Right ventricle myocardium inferior (tissue), 1 donor: ENCODE data around the gene C4orf50. TPM values are rescaled to one million over a fixed set of nuclear protein-coding genes. Genes with fewer than 3 reads are reported as not detected.

ENCODE experiments used
- ATAC-seq: fragments of 200-7000 bp; cut with Tn5 transposase; one replicate; pipeline ENCODE4 v1.9.1; 2020; ENCODE audit warnings: mild to moderate bottlenecking, moderate library complexity
- DNase-seq: peaks from one replicate; pipeline ENCODE4 v3.0.0; 2021; ENCODE audit errors: missing footprints
- intact Hi-C: fragments of 100-400 bp; cut with DNase I; formaldehyde crosslinking; loops from one replicate; pipeline ENCODE4 v1.11.0; 2022
- total RNA-seq: library from RNA; stranded (reverse); fragmentation: NEBNext Ultra II Directional; extraction: Animal tissue kit (Norgen Biotek cat#: 25700); gene quantifications from one replicate; pipeline ENCODE4 v1.2.1, GENCODE V29; 2021
- donor health status: DM: no; HTN: yes; CAD: no; lungs with severe emphysema.

Gene C4orf50
- total RNA-seq, 1 donor from 2014 or later: not detected

GRCh38 chr4:5980436-5981155, 37.6 kb downstream of the C4orf50 start:
- intact Hi-C loops: no loop called here
- DNase-seq: no peak
- ATAC-seq: no peak

GRCh38 chr4:5979981-5980380, 38.2 kb downstream of the C4orf50 start:
- DNase-seq (no peak), ATAC-seq (no peak)
- intact Hi-C loops: no loop called here

- ATAC-seq (no peak), DNase-seq (no peak)
- intact Hi-C loops: no loop called here
Observed at GRCh38 chr4:5976921-5977320, 41.3 kb downstream of the C4orf50 start.

GRCh38 chr4:5976431-5976830, 41.8 kb downstream of the C4orf50 start:
- no peak for ATAC-seq
- intact Hi-C loops: no loop called here
- no peak for DNase-seq

GRCh38 chr4:5974321-5974720, 43.9 kb downstream of the C4orf50 start:
- intact Hi-C loops: no loop called here
- DNase-seq (no peak), ATAC-seq (no peak)

GRCh38 chr4:5973486-5974220, 44.6 kb downstream of the C4orf50 start:
- DNase-seq (no peak), ATAC-seq (no peak)
- intact Hi-C loops: no loop called here

GRCh38 chr4:5973033-5973432, 45.2 kb downstream of the C4orf50 start:
- ATAC-seq (no peak), DNase-seq (no peak)
- intact Hi-C loops: no loop called here

- intact Hi-C loops: no loop called here
- ATAC-seq (no peak), DNase-seq (no peak)
Observed at GRCh38 chr4:5972571-5972970, 45.7 kb downstream of the C4orf50 start.

GRCh38 chr4:5971078-5971450, 47.2 kb downstream of the C4orf50 start:
- DNase-seq (no peak), ATAC-seq (no peak)
- intact Hi-C loops: no loop called here

GRCh38 chr4:5970381-5971077, 47.7 kb downstream of the C4orf50 start:
- intact Hi-C loops: no loop called here
- no peak for ATAC-seq

GRCh38 chr4:5969777-5970176, 48.5 kb downstream of the C4orf50 start:
- DNase-seq (no peak), ATAC-seq (no peak)
- intact Hi-C loops: no loop called here

More at GRCh38 chr4:5970381-5971077, 47.7 kb downstream of the C4orf50 start:
- no peak for DNase-seq

- no peak for DNase-seq
Observed at GRCh38 chr4:5969336-5969735, 48.9 kb downstream of the C4orf50 start.

GRCh38 chr4:5968246-5968645, 50.0 kb downstream of the C4orf50 start:
- ATAC-seq (no peak), DNase-seq (no peak)
- intact Hi-C loops: no loop called here

More at GRCh38 chr4:5969336-5969735, 48.9 kb downstream of the C4orf50 start:
- intact Hi-C loops: no loop called here
- no peak for ATAC-seq

- DNase-seq: no peak
- no peak for ATAC-seq
- intact Hi-C loops: no loop called here
Observed at GRCh38 chr4:5967783-5968182, 50.4 kb downstream of the C4orf50 start.

- no peak for DNase-seq
- no peak for ATAC-seq
- intact Hi-C loops: no loop called here
Observed at GRCh38 chr4:5965225-5965624, 53.0 kb downstream of the C4orf50 start.

- ATAC-seq: no peak
- intact Hi-C loops: no loop called here
Observed at GRCh38 chr4:5964030-5964429, 54.2 kb downstream of the C4orf50 start.

GRCh38 chr4:5963611-5964010, 54.6 kb downstream of the C4orf50 start:
- intact Hi-C loops: no loop called here
- DNase-seq (no peak), ATAC-seq (no peak)

More at GRCh38 chr4:5964030-5964429, 54.2 kb downstream of the C4orf50 start:
- DNase-seq: no peak

- no peak for ATAC-seq
- no peak for DNase-seq
- intact Hi-C loops: no loop called here
Observed at GRCh38 chr4:5962416-5962815, 55.8 kb downstream of the C4orf50 start.

GRCh38 chr4:5960252-5960880, 57.9 kb downstream of the C4orf50 start:
- intact Hi-C loops: no loop called here
- ATAC-seq: no peak
- DNase-seq: no peak
